Fibroblast of pulmonary artery (primary cell): ENCODE measurements around the gene CYP26A1.

Source experiments
- DNase-seq: peaks from one replicate; pipeline ENCODE4 v3.0.0-alpha.2; 2010; ENCODE audit warnings: low read depth
- H3K4me3 ChIP-seq: replicated peaks from 2 replicates; pipeline ENCODE4 v1.5.1; 2011; ENCODE audit warnings: low read depth, mild to moderate bottlenecking, control low read depth, low read length, moderate library complexity
- TF ChIP-seq, protein P1 (sequence below): IDR thresholded peaks from 2 replicates; pipeline ENCODE4 v1.5.1; 2011; ENCODE audit warnings: mild to moderate bottlenecking, control low read depth, low read length, inconsistent platforms; ENCODE audit errors: missing control alignments

CYP26A1 gene

DNA sequence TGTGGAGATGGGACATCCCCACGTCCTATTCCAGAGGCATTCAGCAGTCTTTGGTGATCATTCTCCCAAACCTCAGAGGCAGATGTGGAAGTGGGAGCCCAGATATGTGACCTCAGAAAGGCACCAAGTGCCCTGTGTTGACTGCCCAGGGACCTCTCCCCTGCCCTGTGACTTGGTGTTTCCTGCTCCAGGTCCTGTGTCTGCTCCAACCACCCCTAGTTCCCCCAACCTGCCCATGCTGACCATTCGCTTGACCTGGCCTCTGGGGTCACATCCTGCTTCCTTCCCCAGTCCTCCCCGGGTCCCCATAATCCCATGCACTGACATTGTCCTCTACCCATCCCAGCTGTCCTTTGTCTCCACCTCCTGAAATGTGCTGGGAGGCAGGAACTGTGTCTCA, 7.6 kb downstream of the CYP26A1 start:
- DNase-seq: no peak
- no peak overlapping the region for H3K4me3 ChIP-seq
- TF ChIP-seq, protein P1, sequence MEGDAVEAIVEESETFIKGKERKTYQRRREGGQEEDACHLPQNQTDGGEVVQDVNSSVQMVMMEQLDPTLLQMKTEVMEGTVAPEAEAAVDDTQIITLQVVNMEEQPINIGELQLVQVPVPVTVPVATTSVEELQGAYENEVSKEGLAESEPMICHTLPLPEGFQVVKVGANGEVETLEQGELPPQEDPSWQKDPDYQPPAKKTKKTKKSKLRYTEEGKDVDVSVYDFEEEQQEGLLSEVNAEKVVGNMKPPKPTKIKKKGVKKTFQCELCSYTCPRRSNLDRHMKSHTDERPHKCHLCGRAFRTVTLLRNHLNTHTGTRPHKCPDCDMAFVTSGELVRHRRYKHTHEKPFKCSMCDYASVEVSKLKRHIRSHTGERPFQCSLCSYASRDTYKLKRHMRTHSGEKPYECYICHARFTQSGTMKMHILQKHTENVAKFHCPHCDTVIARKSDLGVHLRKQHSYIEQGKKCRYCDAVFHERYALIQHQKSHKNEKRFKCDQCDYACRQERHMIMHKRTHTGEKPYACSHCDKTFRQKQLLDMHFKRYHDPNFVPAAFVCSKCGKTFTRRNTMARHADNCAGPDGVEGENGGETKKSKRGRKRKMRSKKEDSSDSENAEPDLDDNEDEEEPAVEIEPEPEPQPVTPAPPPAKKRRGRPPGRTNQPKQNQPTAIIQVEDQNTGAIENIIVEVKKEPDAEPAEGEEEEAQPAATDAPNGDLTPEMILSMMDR: no peak

DNA sequence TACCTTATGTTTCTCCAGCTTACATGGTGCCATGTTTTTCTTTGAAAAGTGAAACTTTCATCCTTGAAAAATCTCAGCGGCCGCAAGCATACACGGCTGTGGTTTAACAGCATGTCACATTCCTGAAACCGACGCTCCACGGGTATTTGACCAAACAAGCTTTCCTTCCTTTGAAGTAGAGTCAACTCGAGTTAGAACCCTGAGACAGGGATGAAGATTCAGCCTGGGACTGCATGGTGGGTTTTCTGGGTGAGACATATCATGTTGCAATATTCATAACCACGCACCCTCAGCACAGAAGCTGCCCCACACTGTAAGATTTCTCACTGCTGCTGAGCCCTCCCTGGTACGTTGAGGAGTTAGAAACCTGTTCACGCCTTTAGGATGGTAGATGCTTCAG, 8.1 kb downstream of the CYP26A1 start:
- H3K4me3 ChIP-seq: no peak overlapping the region
- TF ChIP-seq, protein P1: no peak
- DNase-seq: no peak

DNA sequence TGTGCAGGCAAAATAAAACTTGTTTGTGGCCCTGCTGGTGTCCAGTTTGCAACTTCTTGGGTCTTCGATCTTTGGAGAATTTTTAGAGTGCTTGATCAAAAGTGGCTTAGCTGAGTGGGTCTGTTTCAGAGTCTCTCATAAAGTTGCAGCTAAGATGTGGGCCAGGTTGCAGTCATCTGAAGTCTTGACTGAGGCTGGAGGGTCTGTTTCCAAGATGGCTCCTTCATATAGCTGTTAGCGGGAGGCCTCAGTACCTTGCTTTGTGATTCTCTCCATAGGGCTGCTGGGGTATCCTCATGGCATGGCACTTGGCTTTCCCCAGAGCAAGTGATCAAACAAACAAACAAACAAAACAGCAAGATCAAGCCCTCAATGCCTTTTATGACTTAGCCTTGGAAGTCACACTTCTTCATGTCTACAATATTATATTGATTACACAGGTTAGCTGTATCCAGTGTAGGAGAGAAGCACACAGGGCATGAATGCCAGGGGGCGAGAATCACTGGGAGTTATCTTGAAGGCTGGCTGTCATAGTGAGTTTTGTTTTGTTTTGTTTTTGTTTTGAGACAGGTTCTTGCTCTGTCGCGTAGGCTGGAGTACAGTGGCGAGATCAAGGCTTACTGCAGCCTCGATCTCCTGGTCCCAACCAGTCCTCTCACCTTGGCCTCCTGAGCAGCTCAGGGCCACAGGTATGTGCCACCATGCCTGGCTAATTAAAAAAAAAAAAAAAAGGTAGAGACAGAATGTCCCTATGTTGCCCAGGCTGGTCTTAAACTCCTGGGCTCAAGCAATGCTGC, 10.2 kb downstream of the CYP26A1 start:
- TF ChIP-seq, protein P1: no peak
- no peak overlapping the region for H3K4me3 ChIP-seq
- no peak for DNase-seq

DNA sequence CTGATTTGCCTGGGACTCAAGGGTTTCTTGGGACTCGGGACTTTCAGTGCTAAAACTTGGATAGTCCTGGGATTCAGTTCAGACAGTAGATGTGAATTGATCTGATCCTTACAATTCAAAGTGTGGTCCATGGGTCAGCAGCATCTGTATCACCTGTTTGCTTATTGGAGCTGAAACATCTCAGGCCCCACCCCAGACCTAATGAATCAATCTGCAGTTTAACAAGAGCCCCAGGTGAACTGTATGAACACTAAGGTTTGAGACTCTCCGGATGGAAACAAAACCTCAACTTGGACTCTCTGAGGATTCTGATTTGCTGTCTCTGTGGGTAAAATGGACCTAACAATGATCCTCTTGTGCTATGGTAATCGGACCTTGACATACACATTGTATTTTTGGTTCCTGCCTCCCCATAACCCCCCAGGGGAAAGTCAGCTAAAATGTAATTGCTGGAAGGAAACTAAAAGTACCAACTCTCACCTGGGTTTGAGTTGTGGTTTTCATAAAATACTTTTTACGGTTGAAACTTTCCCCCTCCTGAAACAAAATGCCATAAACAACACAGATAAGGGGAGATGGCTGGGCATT, 11.7 kb downstream of the CYP26A1 start:
- TF ChIP-seq, protein P1: no peak
- H3K4me3 ChIP-seq: no peak overlapping the region

DNA sequence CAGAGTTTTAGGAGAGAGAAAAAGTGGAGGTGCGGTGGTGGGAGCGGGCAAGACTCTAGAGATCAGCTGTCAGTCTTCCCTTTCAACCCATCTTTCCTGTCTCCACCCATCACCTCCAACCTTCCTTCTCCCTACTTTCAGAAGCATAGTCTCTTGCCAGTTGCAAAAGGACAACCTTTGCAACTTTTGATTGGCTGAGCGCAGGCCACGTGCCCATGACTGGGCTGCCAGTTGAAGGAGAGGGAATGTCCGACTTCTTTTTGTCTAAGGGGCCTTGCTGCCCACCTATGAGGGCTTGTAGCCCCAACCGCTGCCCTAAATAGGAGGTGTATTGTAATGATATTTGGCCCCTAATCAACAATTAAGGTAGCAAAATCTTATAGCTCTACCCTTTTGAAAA, 12.6 kb downstream of the CYP26A1 start:
- no peak overlapping the region for H3K4me3 ChIP-seq
- TF ChIP-seq, protein P1: no peak
- no peak for DNase-seq

More for the DNA sequence above, 11.7 kb downstream of the CYP26A1 start:
- DNase-seq: no peak

DNA sequence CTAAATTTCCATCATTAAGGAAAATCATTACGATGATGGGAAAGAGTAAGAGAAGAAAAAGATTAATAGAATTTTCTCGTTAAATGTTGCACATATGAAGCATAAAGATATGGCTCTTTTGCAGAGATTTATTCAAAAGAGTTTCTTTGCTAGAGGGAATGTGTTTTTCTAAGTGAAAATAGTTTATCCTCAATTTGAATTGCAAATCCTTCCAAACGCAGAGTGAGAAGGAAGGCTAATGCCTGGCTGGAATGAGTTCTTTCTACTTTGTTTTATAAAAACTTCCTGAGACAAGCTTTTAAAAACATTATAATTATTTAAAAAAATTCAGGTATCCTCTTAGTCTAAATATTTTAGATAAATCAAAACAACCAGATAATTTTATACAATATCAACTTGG, 14.2 kb downstream of the CYP26A1 start:
- TF ChIP-seq, protein P1: no peak
- H3K4me3 ChIP-seq: no peak overlapping the region
- DNase-seq: no peak

DNA sequence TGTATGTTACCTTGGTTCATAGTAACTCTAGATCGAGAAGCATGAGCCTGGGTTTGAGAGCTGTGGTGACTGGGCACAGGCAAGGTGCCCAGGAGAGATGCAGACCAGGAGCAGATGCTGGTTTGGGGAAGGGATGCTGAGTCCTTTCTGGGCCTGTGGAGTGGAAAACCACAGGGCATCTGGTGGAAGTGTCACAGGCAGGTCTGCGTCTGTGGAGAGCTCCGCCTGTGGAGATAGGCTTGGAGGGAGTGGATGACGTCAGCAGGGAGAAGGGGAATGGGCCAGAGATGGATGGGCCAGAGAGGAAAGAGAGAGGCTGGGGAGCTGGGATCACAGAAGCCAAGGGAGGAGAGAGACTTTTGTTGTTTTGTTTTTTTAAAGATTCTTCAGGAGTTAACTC, 14.8 kb downstream of the CYP26A1 start:
- DNase-seq: no peak
- no peak overlapping the region for H3K4me3 ChIP-seq
- TF ChIP-seq, protein P1: no peak
